MCF 10A (cell line): ENCODE measurements around the gene HMG20B. TPM values are rescaled to one million over a fixed set of nuclear protein-coding genes. Genes with fewer than 3 reads are reported as not detected.

Experiments used
- BruUV-seq: library from RNA; stranded (reverse); fragments of 400-500 nt; replicated peaks from 2 replicates; lab custom pipeline; 2021; lab: Mats Ljungman, UMichigan
- CTCF ChIA-PET: fragments of 300-600 bp; sonication (Branson Sonifier 250); formaldehyde crosslinking; extraction: SDS; loops from one replicate; lab custom pipeline; 2021; ENCODE audit warnings: antibody characterized with exemption, inconsistent platforms; lab: Yijun Ruan, JAX
- POLR2A ChIA-PET: fragments of 300-600, 350-650 bp; sonication (Branson Sonifier 250); formaldehyde crosslinking; extraction: SDS; loops from one replicate; lab custom pipeline; 2020; ENCODE audit warnings: antibody characterized with exemption, inconsistent platforms; lab: Yijun Ruan, JAX
- DNase-seq: peaks from one replicate; pipeline ENCODE4 v3.0.0-alpha.2; 2018; ENCODE audit not compliant: unreplicated experiment
- H3K27ac Mint-ChIP-seq: one replicate; pipeline ENCODE4 v1.8.0; 2022; ENCODE audit warnings: mild to moderate bottlenecking, low read depth, mixed read lengths; ENCODE audit not compliant: unreplicated experiment
- H3K27me3 Mint-ChIP-seq: one replicate; pipeline ENCODE4 v1.8.0; 2022; ENCODE audit warnings: mixed read lengths; ENCODE audit not compliant: insufficient read depth, unreplicated experiment
- H3K36me3 Mint-ChIP-seq: one replicate; pipeline ENCODE4 v1.8.0; 2022; ENCODE audit warnings: mild to moderate bottlenecking, moderate library complexity, mixed read lengths; ENCODE audit not compliant: insufficient read depth, unreplicated experiment
- H3K4me1 Mint-ChIP-seq: one replicate; pipeline ENCODE4 v1.8.0; 2022; ENCODE audit warnings: mixed read lengths; ENCODE audit not compliant: insufficient read depth, unreplicated experiment
- H3K4me3 Mint-ChIP-seq: one replicate; pipeline ENCODE4 v1.8.0; 2022; ENCODE audit warnings: mild to moderate bottlenecking, moderate library complexity, mixed read lengths; ENCODE audit not compliant: unreplicated experiment
- H3K9me3 Mint-ChIP-seq: one replicate; pipeline ENCODE4 v1.8.0; 2022; ENCODE audit warnings: mixed read lengths; ENCODE audit not compliant: unreplicated experiment
- CTCF ChIP-seq: fragments of 200-600 bp; IDR thresholded peaks from one replicate; pipeline ENCODE4 v1.8.0; 2022; ENCODE audit warnings: antibody characterized with exemption, mild to moderate bottlenecking; ENCODE audit not compliant: unreplicated experiment
- intact Hi-C: fragments of 100-400 bp; cut with micrococcal nuclease; formaldehyde crosslinking; loops from 2 replicates; pipeline ENCODE4 v1.14.1; 2022
- total RNA-seq: library from RNA; stranded (reverse); gene quantifications from 2 replicates; pipeline ENCODE4 v1.2.3, GENCODE V29; 2022

The HMG20B gene
- total RNA-seq, 1 experiment from 2014 or later, result 64.7 TPM

GRCh38 chr19:3555653-3556422, 16.9 kb upstream of the HMG20B start:
- no TSS peak for BruUV-seq
- Mint-ChIP-seq H3K27ac (peak overlapping the region; percentile 89), H3K4me3 (peak overlapping the region; percentile 99), H3K27me3 (no peaks in the 10 kb centered on the region), H3K9me3 (no peaks in the 10 kb centered on the region), H3K36me3 (peaks cover 27% of the 10 kb centered on the region), H3K4me1 (peaks cover 10% of the 10 kb centered on the region)
- ChIA-PET CTCF (interaction anchor here (0.6 to 4.6 kb wide), 9 partner anchors 10 to 790 kb away, joined by 3 to 22 read pairs (median 4); partner anchors contain the start of gene TEKTIP1), POLR2A (interaction anchor here (0.6 to 2.4 kb wide), 9 partner anchors 9 to 71 kb away, joined by 3 to 18 read pairs (median 4); partner anchors contain the start of genes DOHH and HMG20B)
- no peak for DNase-seq
- intact Hi-C loops, result loop anchor here (10.0 kb wide), 1 partner anchor 149 kb away; the partner anchor contains the start of genes PIP5K1C and TJP3
- TF ChIP-seq CTCF, result no peak

- peaks cover 10% of the 10 kb centered on the region for H3K4me1 Mint-ChIP-seq
- H3K27ac Mint-ChIP-seq, result peak overlapping the region; percentile 89
- peak overlapping the region; percentile 99 for H3K4me3 Mint-ChIP-seq
- intact Hi-C loops, result loop anchor here (10.0 kb wide), 1 partner anchor 148 kb away; the partner anchor contains the start of genes PIP5K1C and TJP3
- CTCF ChIA-PET, result interaction anchor here (0.6 to 4.6 kb wide), 10 partner anchors 11 to 791 kb away, joined by 3 to 22 read pairs (median 4); partner anchors contain the start of gene TEKTIP1
- DNase-seq, result no peak
- POLR2A ChIA-PET, result interaction anchor here (0.6 to 2.4 kb wide), 16 partner anchors 8 to 844 kb away, joined by 3 to 18 read pairs (median 4); partner anchors contain the start of genes APBA3, DOHH, HMG20B and MRPL54
- peaks cover 24% of the 10 kb centered on the region for H3K36me3 Mint-ChIP-seq
- H3K27me3 Mint-ChIP-seq, result no peaks in the 10 kb centered on the region
- no peaks in the 10 kb centered on the region for H3K9me3 Mint-ChIP-seq
- no TSS peak for BruUV-seq
- no peak for TF ChIP-seq CTCF
Observed at GRCh38 chr19:3556423-3556977, 16.2 kb upstream of the HMG20B start.

GRCh38 chr19:3556978-3557460, 15.7 kb upstream of the HMG20B start:
- H3K4me3 Mint-ChIP-seq, result peak overlapping the region; percentile 99
- H3K4me1 Mint-ChIP-seq, result peaks cover 10% of the 10 kb centered on the region
- TF ChIP-seq CTCF, result no peak
- ChIA-PET POLR2A (interaction anchor here (0.6 to 2.4 kb wide), 15 partner anchors 9 to 843 kb away, joined by 3 to 18 read pairs (median 4); partner anchors contain the start of genes APBA3, DOHH, HMG20B and MRPL54), CTCF (interaction anchor here (0.6 to 4.6 kb wide), 6 partner anchors 12 to 211 kb away, joined by 3 to 22 read pairs (median 4); partner anchors contain the start of gene TEKTIP1)
- intact Hi-C loops, result loop anchor here (1.0 to 10.0 kb wide), 2 partner anchors 15 to 148 kb away; partner anchors contain the start of genes HMG20B, PIP5K1C and TJP3
- H3K9me3 Mint-ChIP-seq, result no peaks in the 10 kb centered on the region
- BruUV-seq, result no TSS peak
- peaks cover 18% of the 10 kb centered on the region for H3K36me3 Mint-ChIP-seq
- H3K27me3 Mint-ChIP-seq, result no peaks in the 10 kb centered on the region
- peak; percentile 63 for DNase-seq
- H3K27ac Mint-ChIP-seq, result peak overlapping the region; percentile 89
